Purkinje cell (primary cell): ENCODE results near the gene COL9A3. TPM values are rescaled to one million over a fixed set of nuclear protein-coding genes. Genes with fewer than 3 reads are reported as not detected.

Experiments used
- polyA plus RNA-seq: library from polyadenylated mRNA; unstranded; fragments of >200 nt; fragmentation: Nextera tagmentation; gene quantifications from 2 replicates; pipeline ENCODE4 v1.2.1, GENCODE V29; 2014

COL9A3 gene
- 1.3 and 1.8 TPM in 2 replicates for polyA plus RNA-seq

GRCh38 chr20:62816884-62817873 lies at the start of gene COL9A3:
COL9A3 (plus strand) TSS chr20:62817050; CDS start chr20:62817065, 15 bp downstream.

GRCh38 chr20:62804627-62805154 lies 12.2 kb upstream of the COL9A3 start, which contains the start of gene OGFR:
OGFR (plus strand) TSS chr20:62804835; CDS start chr20:62804860, 25 bp downstream.

GRCh38 chr20:62861726-62862336 lies 45.0 kb downstream of the COL9A3 start, which contains the start of gene TCFL5:
TCFL5 (minus strand) TSS chr20:62861822; CDS start chr20:62861670, 152 bp downstream.

Other genes starting within 250 kb of the COL9A3 start
- 10.3 and 18.2 TPM in 2 replicates for gene SLCO4A1, start 174.5 kb upstream of the COL9A3 start, polyA plus RNA-seq
- not detected in 2 replicates for gene NTSR1, start 108.2 kb upstream of the COL9A3 start, polyA plus RNA-seq
- 1.2 and 1.8 TPM in 2 replicates for gene MRGBP, start 20.6 kb upstream of the COL9A3 start, polyA plus RNA-seq
- gene OGFR, start 12.2 kb upstream of the COL9A3 start, polyA plus RNA-seq, result 0.35 and 1.4 TPM in 2 replicates
- gene TCFL5, start 44.8 kb downstream of the COL9A3 start, polyA plus RNA-seq, result 1.4 and 3.9 TPM in 2 replicates
- 5.7 TPM in 2 replicates for gene DIDO1, start 109.5 kb downstream of the COL9A3 start, polyA plus RNA-seq
- 6.3 and 9.5 TPM in 2 replicates for gene GID8, start 121.1 kb downstream of the COL9A3 start, polyA plus RNA-seq
- not detected in 2 replicates for gene SLC17A9, start 135.7 kb downstream of the COL9A3 start, polyA plus RNA-seq
- gene BHLHE23, start 189.9 kb downstream of the COL9A3 start, polyA plus RNA-seq, result not detected in 2 replicates